Activated T-cell treated with anti-CD3 and anti-CD28 coated beads for 4 hours (primary cell): ENCODE measurements around the gene CHAC1.
"Not testable (repeated sequence)": the region's sequence is repeated elsewhere in the genome, so short reads cannot be mapped to it uniquely, and the experiment has no call there.

ENCODE experiments used
- DNase-seq: peaks from one replicate; pipeline ENCODE4 v3.0.0-alpha.2; 2020

Gene CHAC1

DNA sequence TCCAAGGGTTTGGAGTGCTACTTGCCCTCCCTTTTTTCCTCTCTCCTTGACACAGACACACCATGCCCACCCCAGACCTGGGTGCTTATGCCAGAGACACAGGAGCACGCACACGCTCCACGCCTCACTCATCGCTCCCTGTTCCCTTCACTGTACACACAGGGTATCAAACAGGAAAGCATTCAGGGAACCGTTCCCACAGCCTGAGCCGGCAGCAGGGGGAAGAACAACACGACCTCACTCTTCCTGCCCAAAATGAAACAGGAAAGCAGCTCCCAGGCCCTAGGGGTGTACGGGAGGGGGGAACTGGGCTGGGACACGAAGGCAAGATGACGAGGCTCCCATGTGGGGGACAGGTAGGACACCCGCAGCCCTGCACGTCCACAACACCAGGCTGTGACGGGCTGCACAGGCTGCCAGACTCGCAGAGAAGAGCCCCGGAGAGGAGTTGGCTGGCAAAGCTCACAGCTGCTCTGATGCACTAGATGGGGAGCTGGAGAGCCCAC lies 12.9 kb upstream of the CHAC1 start:
- no peak for DNase-seq

DNA sequence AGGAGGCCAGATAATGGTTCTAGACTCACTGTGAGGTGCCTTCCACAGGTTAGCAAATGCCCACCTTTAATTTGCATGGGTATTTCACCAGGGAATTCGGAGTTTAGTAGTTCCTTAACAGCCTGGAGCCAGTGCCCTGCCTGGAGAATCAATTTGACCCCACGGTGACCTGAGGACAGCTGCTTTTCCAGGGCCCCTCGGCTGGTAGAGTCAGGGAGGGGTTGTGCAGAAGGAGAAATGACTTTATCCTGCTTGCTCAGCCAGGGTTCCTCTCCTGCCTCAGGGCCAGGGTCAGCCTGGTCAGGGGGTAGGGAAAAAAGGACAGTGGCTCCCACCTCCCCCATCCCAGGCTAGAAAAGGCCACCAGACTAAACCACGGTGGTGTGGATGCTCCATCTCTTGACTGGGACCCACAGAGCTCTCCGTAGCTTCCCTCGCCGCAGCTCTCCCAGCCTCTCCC lies 12.2 kb upstream of the CHAC1 start:
- no peak for DNase-seq

DNA sequence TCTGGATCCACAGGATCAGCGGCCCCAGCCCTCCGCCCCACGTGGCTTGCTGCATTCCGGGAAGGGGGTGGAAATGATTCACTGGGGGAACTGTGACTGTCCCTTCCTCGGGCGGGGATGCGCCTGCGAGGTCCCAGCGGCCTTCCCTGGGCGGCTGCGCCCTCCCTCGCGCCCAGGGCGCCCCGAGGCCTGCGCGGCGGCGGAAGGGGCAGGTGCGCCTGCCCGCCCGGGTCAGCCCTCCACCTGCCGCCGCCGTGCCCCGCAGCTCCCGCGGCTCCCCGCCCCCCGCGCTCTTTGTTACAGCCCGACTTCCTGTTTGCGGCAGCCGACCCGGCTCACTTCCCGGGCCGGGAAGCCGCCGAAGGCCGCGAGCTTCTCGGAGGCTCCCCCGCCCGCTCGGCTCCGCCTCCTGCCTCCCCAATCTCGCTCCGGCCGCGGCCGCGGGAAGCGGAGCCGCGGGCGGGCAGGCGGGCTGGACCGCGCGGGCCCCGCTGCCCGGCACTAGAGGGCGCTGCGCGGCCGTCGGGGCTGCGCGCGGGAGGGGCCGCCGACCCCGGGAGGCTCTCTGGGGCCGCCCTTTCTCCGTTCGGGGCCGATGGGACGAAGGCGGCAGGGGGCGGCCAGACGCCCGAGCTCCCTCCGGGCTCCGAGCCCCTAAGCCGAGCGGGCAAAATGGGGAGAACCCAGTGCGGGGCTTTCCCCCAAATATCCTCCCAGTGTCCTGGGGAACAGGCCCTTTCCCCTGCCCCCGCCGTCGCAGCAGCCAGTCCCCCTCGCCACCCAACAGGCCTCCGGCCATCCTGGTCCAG lies 11.5 kb upstream of the CHAC1 start:
- peak; percentile 43 for DNase-seq

DNA sequence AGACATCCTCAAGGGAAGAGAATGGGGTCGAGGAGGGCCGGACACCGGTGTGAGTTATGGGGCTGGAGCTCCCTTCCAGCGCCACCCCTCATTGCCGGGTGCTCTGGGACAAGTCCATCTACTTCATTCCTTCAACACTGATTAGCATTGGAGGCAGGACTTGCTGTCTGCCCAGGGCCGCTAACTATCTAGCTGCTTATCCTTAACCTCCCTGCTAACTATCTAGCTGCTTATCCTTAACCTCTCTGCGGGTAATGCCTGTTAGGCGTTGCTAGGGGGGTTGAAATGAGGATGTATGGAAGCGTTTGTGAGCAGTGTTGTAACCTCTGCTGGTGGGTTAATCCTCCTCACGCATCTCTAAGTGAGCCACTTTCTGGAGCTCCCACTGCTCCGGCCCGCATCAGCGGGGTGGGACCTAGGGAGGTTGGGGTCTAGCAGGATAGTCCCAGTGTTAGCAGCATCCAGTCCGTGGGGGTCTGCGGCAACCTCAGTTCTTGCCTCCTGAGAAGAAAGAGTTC lies 10.9 kb upstream of the CHAC1 start:
- DNase-seq = no peak

DNA sequence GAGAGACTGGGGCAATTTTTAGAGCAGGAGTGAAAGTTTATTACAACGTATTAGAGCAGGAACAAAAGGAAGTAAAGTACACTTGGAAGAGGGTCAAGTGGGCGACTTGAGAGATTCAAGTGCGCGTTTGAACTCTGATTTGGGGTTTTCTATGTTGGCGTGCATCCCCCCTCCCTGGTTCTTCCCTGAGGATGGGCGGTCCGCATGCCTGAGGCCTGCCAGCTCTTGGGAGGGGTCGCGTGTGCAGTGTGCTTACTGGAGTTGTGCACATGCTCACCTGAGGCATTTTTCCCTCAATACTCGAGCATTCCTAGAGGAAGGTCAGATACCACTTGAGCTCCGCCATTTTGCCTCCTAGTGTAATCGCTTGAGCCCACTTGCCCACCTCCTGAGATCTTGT lies 10.4 kb upstream of the CHAC1 start:
- DNase-seq = no peak

DNA sequence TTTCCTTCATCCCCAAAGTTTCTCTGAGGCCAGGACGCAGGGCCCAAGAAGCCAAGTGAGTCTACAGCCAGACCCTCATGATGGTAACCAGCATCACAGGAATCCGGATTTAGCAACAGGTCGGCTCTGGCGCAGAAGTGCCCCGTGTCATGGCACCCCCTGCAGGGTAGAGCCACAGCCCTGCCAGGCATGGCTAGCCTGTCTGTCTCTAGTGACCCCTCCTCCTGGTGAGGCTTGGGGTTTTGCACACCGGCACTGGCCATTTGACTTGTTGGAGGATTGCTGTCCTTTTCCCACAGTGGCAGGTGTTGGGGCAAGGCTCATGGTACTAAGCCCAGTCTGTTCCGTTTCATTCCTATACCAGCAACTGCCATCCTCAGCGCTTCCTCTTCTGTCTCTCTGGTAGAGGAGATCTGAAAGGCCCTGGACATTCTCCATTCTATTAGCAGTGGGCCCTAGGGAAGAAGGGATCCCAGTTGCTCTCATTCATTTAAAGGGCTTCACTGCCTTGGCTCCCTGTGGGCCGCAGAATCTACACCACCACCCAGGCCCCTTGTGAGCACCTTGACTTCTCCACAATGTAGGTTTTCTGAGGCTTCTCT lies 9.4 kb upstream of the CHAC1 start:
- no peak for DNase-seq

DNA sequence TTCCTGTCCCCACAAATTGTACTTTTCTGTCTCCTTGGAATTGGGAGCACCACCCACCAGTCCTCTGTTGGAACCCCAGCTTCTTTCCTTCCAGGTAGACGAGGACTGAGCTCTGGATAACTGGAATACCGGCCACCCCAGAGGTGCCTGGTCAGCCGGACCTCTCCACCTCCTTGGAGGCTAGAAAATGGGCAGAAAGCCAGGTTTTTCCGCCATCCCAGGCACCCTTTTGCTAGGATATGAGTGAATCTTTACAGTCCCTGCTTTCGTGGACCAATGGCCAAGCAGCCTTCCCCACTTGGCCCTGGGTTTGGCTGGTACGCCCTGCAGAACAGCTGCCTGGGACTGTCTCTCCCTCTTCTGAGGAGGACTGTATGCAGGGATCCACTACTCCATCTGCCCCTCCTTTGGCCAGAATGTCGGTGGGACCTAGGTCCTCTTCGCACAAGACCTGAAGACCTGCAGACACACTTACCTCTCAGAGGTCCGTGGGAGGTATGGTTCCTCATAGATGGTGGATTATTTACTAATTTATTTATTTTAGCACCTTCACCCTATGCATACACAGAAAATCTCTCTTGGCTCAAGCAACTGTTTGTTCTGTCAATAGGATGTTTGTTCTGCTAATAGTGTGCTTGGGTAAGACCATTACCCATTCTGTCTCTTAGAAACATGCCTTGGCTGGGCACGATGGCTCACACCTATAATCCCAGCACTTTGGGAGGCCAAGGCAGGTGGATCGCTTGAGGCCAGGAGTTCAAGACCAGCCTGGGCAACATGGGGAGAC lies 8.6 kb upstream of the CHAC1 start:
- DNase-seq = no peak

DNA sequence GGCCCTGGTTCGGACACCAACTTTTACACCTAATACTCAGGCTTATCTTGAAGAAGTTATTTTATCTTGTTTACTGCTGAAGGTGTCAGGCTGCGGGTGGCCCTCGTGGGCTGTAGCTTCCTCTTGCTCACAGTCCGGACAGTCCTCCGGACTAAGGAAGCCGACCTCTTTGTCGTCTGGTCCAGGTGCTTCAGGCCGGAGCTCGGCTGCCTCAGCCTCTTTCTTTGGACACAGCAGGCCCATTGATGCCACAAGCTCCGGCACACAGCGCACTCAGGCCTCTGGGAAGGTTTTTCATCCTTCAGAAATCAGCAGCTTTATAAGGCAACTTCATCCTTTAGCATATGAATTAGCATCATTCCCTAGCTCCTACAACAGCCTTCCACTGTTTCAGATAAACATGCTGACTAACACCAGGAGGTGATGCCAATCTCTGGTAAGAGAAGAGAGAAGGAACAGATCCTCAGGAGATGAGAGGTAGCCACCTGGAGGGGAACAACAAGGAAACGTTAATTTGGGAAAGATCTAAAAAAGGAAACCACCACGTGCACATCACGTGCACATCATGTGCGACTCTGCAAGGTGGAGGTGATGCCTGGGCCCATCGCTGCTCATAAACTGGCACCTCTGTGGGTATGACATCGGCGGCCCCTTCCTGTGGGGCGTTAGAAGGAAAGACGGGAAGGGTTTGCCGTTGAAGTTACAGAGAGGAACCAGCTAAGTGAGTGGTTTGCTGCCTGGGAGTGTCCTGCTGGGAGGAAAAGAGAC lies 4.4 kb upstream of the CHAC1 start:
- DNase-seq = no peak

DNA sequence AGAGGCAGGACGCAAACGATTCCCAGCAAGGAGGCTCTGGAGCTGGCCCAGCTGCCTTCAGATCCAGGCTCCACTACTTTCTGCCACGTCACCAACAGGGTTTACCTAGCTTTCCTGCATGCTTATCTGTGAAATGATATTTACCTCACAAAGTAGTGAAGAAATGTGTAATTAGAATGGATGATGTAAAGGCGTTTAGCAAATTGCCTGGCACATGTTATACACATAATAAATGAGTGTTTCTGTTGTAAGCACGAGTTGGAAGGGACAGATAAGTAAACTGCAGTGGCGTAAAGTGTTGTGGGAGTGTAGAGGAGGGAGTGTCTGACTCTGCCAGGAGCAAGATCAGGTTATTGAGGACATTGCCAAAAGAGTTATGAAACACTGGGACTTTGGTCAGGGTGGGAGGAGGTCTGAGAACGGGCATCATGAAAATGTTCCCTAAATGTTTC lies 3.5 kb upstream of the CHAC1 start:
- no peak for DNase-seq

DNA sequence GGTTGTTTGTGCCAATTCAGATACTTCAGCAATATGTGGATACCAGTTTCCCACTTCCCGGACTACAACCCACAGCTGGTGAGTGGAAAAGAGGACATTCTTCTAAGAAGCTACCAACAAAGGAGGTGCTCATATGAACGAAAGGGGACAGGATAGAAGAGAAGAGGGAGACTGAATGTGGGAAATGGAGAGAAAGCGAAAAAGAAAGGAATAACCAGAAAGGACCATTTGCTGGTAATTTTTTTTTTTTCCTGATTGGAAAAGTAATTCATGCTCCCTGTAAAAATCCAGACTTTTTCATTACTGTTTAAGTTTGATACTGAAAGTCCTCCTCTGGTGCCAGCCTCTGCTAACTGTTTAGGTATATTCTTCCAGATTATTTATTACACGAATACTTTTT lies 1.5 kb upstream of the CHAC1 start:
- no peak for DNase-seq

DNA sequence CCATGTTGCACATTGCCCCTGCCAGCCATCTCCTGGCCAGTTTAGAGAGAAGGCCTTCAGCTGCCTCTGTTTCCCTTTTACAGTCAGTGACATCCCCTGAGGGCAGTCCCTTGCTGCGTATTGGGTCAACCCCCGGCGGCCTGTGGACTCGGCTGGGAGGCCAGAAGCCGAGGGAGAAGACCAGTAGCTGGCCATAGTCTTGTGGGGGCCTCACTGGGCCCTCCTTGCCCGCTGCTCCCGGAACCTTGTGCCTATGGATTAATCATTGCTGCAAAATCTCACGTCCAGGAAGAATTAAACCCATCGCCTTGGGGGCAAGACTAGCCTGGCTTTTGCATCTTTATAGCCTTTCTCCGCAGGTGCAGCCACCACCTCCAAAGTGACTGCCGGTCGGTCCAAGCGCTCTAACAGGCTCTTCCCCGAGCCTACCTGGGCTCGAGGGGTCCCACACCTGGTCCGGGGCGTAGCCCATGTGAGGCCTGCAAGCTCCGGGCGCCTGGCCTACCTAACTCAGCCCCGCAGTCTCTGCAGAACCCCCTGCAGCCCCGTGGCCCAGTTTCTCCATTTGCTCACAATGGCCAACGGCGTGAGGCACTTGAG lies 870 bp upstream of the CHAC1 start:
- DNase-seq = no peak

DNA sequence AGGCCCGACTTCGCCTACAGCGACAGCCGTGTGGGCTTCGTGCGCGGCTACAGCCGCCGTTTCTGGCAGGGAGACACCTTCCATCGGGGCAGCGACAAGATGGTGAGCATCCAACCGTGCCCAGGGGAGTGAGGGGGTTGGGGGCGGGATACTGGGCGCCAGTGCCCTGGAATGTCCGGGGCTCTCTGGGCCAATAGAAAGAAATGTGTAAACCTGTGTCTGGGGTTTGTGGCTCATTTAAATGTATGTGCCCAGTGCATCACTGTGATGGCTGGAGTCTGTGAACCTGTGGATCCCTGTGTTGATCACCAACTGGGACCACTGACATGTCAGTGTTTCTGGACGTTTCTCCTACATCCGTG lies 423 bp downstream of the CHAC1 start:
- DNase-seq = no peak

DNA sequence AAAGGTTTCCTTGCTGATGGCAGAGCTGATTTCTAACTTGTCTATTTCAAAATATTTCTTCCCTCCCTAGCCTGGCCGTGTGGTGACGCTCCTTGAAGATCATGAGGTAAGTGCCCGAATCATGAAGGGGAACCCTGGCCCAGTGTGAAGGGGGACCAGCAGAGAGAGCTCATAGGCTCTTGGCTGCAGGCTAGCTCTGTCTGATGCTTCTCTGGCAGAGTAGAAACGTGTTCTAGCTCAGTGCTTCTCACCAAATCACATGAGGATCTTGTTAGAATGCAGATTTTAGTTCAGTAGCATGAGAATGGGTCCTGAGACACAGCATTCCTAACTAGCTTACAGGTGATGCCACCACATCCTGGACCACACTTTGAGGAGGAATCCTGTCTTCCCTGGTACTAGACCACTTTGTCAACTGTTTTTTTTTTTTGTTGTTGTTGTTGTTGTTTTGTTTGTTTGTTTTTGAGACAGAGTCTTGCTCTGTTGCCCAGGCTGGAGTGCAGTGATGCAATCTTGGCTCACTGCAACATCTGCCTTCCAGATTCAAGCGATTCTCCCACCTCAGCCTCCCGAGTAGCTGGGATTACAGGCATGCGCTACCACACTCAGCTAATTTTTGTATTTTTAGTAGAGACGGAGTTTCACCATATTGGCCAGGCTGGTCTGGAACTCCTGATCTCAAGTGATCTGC lies 1.0 kb downstream of the CHAC1 start:
- DNase-seq = not testable (repeated sequence)

DNA sequence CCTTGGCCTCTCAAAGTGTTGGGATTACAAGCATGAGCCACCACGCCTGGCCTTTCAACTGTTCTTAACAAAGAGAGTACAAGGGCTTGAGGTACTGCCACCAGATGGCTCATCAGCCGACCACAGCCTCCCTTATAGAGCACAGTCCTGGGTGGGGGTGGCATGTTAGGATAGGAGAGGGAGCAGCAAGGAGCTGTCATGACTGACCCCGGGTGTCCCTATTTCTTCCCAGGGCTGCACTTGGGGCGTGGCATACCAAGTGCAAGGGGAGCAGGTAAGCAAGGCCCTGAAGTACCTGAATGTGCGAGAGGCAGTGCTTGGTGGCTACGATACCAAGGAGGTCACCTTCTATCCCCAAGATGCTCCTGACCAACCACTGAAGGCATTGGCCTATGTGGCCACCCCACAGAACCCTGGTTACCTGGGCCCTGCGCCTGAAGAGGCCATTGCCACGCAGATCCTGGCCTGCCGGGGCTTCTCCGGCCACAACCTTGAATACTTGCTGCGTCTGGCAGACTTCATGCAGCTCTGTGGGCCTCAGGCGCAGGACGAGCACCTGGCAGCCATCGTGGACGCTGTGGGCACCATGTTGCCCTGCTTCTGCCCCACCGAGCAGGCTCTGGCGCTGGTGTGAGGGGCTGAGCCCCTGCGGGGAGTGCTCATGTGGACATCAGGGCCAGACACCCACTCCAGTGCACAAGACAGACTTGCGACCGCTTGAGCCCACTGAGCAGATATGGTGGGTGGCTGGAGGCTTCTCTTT lies 2.1 kb downstream of the CHAC1 start:
- DNase-seq = no peak

DNA sequence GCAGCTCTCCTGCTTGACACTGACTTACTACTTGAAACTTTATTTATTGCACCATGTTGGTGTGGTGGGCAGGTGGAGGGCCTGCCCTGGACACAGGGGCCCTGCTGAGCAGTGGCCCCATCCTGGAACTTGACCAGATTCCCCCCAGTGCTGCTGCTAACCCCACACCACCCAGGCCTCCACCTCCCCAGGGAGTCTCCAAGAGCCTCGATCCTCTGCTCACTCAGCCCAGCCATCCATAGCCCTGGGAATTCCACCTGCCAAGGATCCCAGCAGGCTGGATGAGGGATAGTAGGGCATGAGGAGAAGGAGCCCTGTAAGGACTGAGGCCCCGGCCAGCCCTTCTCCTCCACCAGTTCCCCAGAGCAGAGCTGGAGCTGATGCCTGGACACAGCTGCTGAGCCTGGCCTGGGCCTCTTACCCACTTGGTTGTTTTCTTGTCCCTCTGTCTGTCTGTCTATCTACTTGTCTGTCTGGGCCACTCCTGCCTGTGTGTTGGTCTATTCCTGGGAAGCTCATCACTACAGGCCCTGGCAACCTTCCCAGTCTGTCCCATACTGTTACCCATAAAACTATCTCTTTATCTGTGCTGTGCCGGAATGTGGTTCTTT lies 2.8 kb downstream of the CHAC1 start:
- no peak for DNase-seq

DNA sequence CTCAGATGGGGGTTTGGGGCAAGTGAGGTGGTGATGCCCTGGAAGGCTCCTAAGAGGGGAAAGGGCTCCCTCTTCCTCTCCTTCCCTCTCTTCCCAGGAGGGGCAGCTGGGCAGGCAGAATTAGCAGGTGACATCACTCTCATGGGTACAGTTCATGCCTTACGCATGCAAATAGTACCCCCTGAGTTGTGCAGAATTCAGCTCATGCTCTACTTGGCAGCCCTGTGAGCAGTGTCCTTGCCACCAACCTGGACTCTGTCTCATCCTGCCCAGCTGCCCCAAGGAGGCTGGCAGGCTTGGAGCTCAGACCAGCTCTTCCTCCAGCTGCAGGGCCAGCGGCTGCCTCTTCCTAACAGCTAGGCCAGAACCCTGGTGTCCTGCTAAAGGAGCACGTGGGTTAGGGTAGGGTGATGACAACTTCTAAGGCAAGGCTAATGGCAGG lies 3.3 kb downstream of the CHAC1 start:
- no peak for DNase-seq

DNA sequence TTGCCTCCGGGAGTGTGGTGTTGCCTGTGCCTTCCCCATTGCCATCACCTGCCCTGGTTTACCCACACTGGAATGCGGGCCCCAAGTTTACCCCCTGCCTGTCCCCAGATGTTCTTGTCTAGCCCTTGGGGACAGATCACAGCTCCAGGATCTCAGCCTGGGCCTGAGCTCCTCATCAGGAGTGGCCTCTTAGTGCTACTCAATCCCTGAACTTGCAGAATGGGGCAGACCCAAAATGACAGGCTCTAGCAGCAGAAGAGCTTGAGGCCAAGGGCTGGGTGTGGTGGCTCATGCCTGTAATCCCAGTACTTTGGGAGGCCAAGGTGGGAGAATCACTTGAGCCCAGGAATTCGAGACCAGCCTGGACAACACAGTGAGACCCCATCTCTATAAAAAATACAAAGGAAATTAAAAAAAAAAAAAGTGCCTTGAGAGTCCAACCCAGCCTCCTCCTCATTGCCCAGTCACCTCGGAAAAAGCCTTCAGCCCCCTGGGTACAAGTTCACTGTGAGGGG lies 3.8 kb downstream of the CHAC1 start:
- DNase-seq = no peak

DNA sequence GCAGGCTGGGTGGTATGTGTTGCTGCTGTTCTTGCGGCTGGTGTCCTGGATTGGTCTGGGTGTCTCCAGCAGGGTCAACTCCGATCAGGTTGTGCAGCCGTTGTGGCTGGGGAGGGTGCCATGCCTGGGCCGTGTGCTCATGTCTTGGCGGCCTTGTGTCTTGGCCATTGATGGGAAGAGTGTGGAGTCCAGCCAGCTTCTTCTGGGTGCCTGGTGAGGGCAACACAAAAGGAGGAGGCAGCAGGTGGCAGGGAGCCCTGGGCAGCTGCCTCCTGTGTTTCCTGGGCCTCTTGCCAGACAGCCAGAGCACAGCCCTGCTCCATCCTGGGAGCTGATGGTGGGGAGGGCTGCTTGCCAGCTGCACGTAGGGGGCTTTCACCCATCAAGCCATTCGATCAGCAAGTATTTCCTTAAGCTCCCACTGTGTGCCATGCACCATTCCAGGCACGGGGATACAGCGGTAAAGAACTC lies 4.3 kb downstream of the CHAC1 start:
- no peak for DNase-seq

DNA sequence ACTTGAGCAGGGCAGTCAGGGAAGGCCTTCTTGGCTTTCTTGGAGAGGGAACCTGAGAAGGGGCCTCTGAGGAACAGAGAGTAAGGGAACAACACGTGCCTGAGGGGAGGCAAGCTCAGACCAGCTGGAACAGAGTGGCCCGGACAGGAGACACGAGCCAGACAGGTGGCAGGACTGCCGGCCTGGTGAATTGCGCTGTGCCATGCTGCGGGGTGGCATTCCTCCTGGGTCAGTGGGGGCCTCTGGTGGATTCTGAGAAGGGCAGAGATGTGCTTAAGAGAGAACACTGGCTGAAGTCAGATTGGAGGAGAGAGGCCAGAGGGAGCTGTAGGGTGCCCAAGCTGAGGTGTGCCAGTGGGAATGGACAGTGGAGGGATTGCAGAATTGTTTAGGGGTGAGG lies 4.9 kb downstream of the CHAC1 start:
- DNase-seq = no peak

DNA sequence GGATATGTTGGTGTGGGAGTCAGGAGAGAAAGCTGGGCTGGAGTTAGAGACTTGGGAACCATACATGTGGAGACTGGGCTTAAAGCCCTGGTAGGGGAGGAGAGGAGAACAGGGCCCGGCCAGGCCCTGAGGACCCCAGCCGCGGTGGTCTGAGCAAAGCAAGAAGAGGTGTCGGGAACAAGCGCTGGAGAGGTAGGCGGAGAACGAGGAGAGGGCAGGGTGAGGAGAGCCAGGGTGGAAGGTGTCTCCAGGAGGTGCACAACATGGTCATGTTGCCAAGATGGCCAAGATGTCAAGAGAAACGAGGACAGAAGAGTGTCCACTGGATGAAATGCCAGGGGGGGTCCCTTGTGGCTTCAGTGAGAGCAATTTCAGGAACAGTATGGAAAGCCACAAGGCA lies 5.5 kb downstream of the CHAC1 start:
- DNase-seq = no peak
